ENCODE results near the gene C13orf46.

DNA sequence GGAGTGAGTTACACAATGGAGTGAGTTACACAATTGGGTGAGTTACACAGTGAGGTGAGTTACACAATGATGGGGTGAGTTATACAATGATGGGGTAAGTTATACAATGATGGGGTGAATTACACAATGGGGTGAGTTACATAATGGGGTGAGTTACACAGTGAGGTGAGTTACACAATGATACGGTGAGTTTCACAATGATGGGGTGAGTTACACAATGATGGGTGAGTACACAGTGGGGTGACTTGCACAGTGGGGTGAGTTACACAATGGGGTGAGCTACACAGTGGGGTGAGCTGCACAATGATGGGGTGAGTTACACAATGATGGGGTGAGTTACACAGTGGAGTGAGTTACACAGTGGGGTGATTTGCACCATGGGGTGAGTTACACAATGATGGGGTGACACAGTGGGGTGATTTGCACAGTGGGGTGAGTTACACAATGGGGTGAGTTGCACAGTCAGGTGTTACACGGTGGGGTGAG lies 57.5 kb downstream of the C13orf46 start:
- TF ChIP-seq, protein P1, sequence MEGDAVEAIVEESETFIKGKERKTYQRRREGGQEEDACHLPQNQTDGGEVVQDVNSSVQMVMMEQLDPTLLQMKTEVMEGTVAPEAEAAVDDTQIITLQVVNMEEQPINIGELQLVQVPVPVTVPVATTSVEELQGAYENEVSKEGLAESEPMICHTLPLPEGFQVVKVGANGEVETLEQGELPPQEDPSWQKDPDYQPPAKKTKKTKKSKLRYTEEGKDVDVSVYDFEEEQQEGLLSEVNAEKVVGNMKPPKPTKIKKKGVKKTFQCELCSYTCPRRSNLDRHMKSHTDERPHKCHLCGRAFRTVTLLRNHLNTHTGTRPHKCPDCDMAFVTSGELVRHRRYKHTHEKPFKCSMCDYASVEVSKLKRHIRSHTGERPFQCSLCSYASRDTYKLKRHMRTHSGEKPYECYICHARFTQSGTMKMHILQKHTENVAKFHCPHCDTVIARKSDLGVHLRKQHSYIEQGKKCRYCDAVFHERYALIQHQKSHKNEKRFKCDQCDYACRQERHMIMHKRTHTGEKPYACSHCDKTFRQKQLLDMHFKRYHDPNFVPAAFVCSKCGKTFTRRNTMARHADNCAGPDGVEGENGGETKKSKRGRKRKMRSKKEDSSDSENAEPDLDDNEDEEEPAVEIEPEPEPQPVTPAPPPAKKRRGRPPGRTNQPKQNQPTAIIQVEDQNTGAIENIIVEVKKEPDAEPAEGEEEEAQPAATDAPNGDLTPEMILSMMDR (optimal IDR thresholded peaks at IDR 0.05 in 1 of 3, IDR thresholded peaks at IDR 0.05 in 1 of 3, conservative IDR thresholded peaks at IDR 0.05 in 1 of 3; ENCODE audit: extremely low read depth in 1 of 3, insufficient read depth in 2 of 3, low read length in 3 of 3): no peak
- no peak for TF ChIP-seq EZH2 (IDR thresholded peaks at IDR 0.05; ENCODE audit: low read length)
